Kidney (tissue), 14 donors: ENCODE results near the gene NISCH. TPM values are rescaled to one million over a fixed set of nuclear protein-coding genes. Genes with fewer than 3 reads are reported as not detected.

Experiments used
- DNase-seq, 5 donors: peaks; one replicate each; pipeline ENCODE4 v3.0.0-alpha.2; 2013 to 2020
- FAIRE-seq: peaks from 2 replicates; lab custom pipeline; 2012; peaks lifted over from hg19 to GRCh38; lab: Jason Lieb, UNC
- H3K27ac ChIP-seq, 2 donors: one replicate each; pipeline ENCODE4 v1.7.0; 2013; ENCODE audit warnings: low read depth in 2 of 2, low read length in 2 of 2, inconsistent platforms in 1 of 2
- H3K27me3 ChIP-seq: one replicate; pipeline ENCODE4 v1.7.1; 2013; ENCODE audit warnings: low read length, inconsistent platforms; ENCODE audit not compliant: control insufficient read depth, insufficient read depth
- H3K36me3 ChIP-seq, 3 donors: one replicate each; pipeline versions ENCODE4 v1.7.0 to v1.7.1; 2013; ENCODE audit warnings: low read length in 3 of 3, control low read depth in 1 of 3, inconsistent platforms in 1 of 3; ENCODE audit not compliant: insufficient read depth in 3 of 3, control insufficient read depth in 2 of 3
- H3K4me1 ChIP-seq, 3 donors: one replicate each; pipeline versions ENCODE4 v1.7.0 to v1.7.1; 2013; ENCODE audit warnings: low read length in 3 of 3, inconsistent platforms in 1 of 3, low read depth in 1 of 3; ENCODE audit not compliant: control insufficient read depth in 2 of 3, insufficient read depth in 2 of 3
- H3K4me3 ChIP-seq, 3 donors: one replicate each; pipeline versions ENCODE4 v1.7.0 to v1.8.1; 2013; ENCODE audit warnings: low read length in 3 of 3, control low read depth in 1 of 3, inconsistent platforms in 1 of 3
- H3K9ac ChIP-seq, 3 donors: one replicate each; pipeline versions ENCODE4 v1.7.0 to v1.7.1; 2013; ENCODE audit warnings: low read length in 3 of 3, control low read depth in 1 of 3, inconsistent platforms in 1 of 3
- H3K9me3 ChIP-seq, 3 donors: one replicate each; pipeline versions ENCODE4 v1.7.0 to v1.7.1; 2013; ENCODE audit warnings: low read length in 3 of 3, control low read depth in 1 of 3, inconsistent platforms in 1 of 3; ENCODE audit not compliant: control insufficient read depth in 2 of 3, insufficient read depth in 1 of 3
- CTCF ChIP-seq: IDR thresholded peaks from 3 replicates; pipeline ENCODE4 v1.5.1; 2012; ENCODE audit warnings: mild to moderate bottlenecking, moderate library complexity, borderline replicate concordance; ENCODE audit not compliant: insufficient read depth; ENCODE audit errors: extremely low read depth
- intact Hi-C: fragments of 100-400 bp; cut with DNase I; formaldehyde crosslinking; loops from one replicate; pipeline ENCODE4 v1.11.1; 2022
- polyA plus RNA-seq: library from polyadenylated mRNA; stranded (reverse); fragments of 350-450 nt; fragmentation: Illumina TruSeq; extraction: RNeasy Lipid Tissue Mini Kit (QIAGEN cat#74804); gene quantifications from one replicate; pipeline ENCODE4 v1.2.3, GENCODE V29; 2014; ENCODE audit warnings: low read depth, low replicate concordance; ENCODE audit not compliant: insufficient read depth
- total RNA-seq: library from RNA; stranded (reverse); fragmentation: NEBNext Ultra II Directional; extraction: Animal tissue kit (Norgen Biotek cat#: 25700); gene quantifications from one replicate; pipeline ENCODE4 v1.2.1, GENCODE V29; 2021
- donor health status: control.
- donor health status: control.
- donor health status: control.
- donor health status: control.
- donor health status: control.
- donor health status: DM: yes; HTN: yes; CAD: no.
- donor health status: Normal renal cell carcinoma (clear cell type).

NISCH gene
- total and polyA plus RNA-seq, 2 donors from 2014 or later, result 36.1 to 98.7 TPM

- Histone ChIP-seq H3K9ac (no peak overlapping the region), H3K4me3 (no peak overlapping the region), H3K9me3 (no peaks in the 10 kb centered on the region), H3K27me3 (no peaks in the 10 kb centered on the region), H3K36me3 (no peaks in the 10 kb centered on the region), H3K4me1 (no peaks in the 10 kb centered on the region), H3K27ac (no peak overlapping the region)
- intact Hi-C loops, result no loop called here
- TF ChIP-seq CTCF, result no peak
- FAIRE-seq (no peak), DNase-seq (no peak)
Observed at GRCh38 chr3:52503788-52504424, 48.5 kb downstream of the NISCH start.

- FAIRE-seq (no peak), DNase-seq (no peak)
- Histone ChIP-seq H3K4me1 (no peaks in the 10 kb centered on the region), H3K4me3 (no peak overlapping the region), H3K27me3 (no peaks in the 10 kb centered on the region), H3K27ac (no peak overlapping the region), H3K36me3 (no peaks in the 10 kb centered on the region), H3K9me3 (no peaks in the 10 kb centered on the region), H3K9ac (no peak overlapping the region)
- intact Hi-C loops, result no loop called here
- TF ChIP-seq CTCF, result no peak
Observed at GRCh38 chr3:52504977-52505376, 49.6 kb downstream of the NISCH start.

- FAIRE-seq (no peak), DNase-seq (no peak)
- Histone ChIP-seq H3K36me3 (no peaks in the 10 kb centered on the region), H3K9me3 (no peaks in the 10 kb centered on the region), H3K4me3 (no peak overlapping the region), H3K27me3 (no peaks in the 10 kb centered on the region), H3K9ac (no peak overlapping the region), H3K4me1 (no peaks in the 10 kb centered on the region), H3K27ac (no peak overlapping the region)
- intact Hi-C loops, result no loop called here
- no peak for TF ChIP-seq CTCF
Observed at GRCh38 chr3:52506266-52506966, 51.0 kb downstream of the NISCH start.
